Spleen (tissue), 11 donors: ENCODE results near the gene FKBP10. TPM values are rescaled to one million over a fixed set of nuclear protein-coding genes. Genes with fewer than 3 reads are reported as not detected.

Source experiments
- DNase-seq: peaks from one replicate; pipeline ENCODE4 v3.0.0-alpha.2; 2020
- H3K27ac ChIP-seq, 8 donors: fragments of 200-600 bp; sonication (generic) in 7 of 8; 1 replicate in 4 of 8; 2 replicates in 4 of 8; pipeline versions ENCODE4 v1.5.0 to v1.8.0; 2016 to 2021; ENCODE audit warnings: inconsistent platforms in 4 of 8, mild to moderate bottlenecking in 4 of 8, moderate library complexity in 1 of 8
- H3K27me3 ChIP-seq, 7 donors: fragments of 200-600 bp; sonication (generic) in 6 of 7; replicated peaks in 1 of 7; 1 replicate in 4 of 7; 2 replicates in 3 of 7; pipeline versions ENCODE4 v1.5.0 to v1.8.0; 2016 to 2021; ENCODE audit warnings: inconsistent platforms in 3 of 7, mild to moderate bottlenecking in 1 of 7
- H3K36me3 ChIP-seq, 6 donors: fragments of 200-600 bp; sonication (generic) in 5 of 6; 1 replicate in 4 of 6; 2 replicates in 2 of 6; pipeline versions ENCODE4 v1.5.0 to v1.8.0; 2016 to 2021; ENCODE audit warnings: inconsistent platforms in 2 of 6
- H3K4me1 ChIP-seq, 6 donors: fragments of 200-600 bp; sonication (generic) in 5 of 6; 1 replicate in 3 of 6; 2 replicates in 3 of 6; pipeline versions ENCODE4 v1.5.0 to v1.8.0; 2016 to 2021; ENCODE audit warnings: inconsistent platforms in 3 of 6
- H3K4me3 ChIP-seq, 8 donors: fragments of 200-600 bp; sonication (generic) in 7 of 8; 1 replicate in 4 of 8; 2 replicates in 4 of 8; pipeline versions ENCODE4 v1.5.0 to v1.8.0; 2016 to 2021; ENCODE audit warnings: inconsistent platforms in 4 of 8, mild to moderate bottlenecking in 4 of 8, moderate library complexity in 2 of 8
- H3K9me3 ChIP-seq, 8 donors: fragments of 200-600 bp; sonication (generic) in 7 of 8; 1 replicate in 4 of 8; 2 replicates in 4 of 8; pipeline versions ENCODE4 v1.5.0 to v1.8.0; 2016 to 2021; ENCODE audit warnings: inconsistent platforms in 4 of 8
- POLR2A ChIP-seq, 3 donors: fragments of 450-650 bp; IDR thresholded peaks; one replicate each; pipeline ENCODE4 v1.5.1; 2017; ENCODE audit warnings: antibody characterized with exemption in 3 of 3, mild to moderate bottlenecking in 1 of 3
- POLR2AphosphoS5 ChIP-seq, 3 donors: sonication (generic); formaldehyde crosslinking; IDR thresholded peaks; one replicate each; pipeline ENCODE4 v1.5.1; 2017; ENCODE audit warnings: antibody characterized with exemption in 3 of 3
- WGBS, 5 donors: extraction: QIAGEN DNeasy Blood & Tissue Kit in 3 of 5; methylation state at CpG; one replicate each; pipeline versions ENCODE4 v1.1.5 to v1.1.7; 2013 to 2018; 5-methylcytosine and 5-hydroxymethylcytosine counted together
- intact Hi-C: fragments of 100-400 bp; cut with DNase I; formaldehyde crosslinking; loops from one replicate; pipeline ENCODE4 v1.15.0; 2023; ENCODE audit warnings: low total_unique reads
- polyA plus RNA-seq, 3 donors: library from polyadenylated mRNA; stranded (reverse); fragments of 200-250 nt; gene quantifications; one replicate each; pipeline ENCODE4 v1.2.1, GENCODE V29; 2013
- total RNA-seq, 7 donors: library from RNA; depleted of rRNA in 3 of 7; stranded (reverse); fragments of >200 nt in 3 of 7; fragmentation: NEBNext Ultra II Directional in 4 of 7; extraction: Animal tissue kit (Norgen Biotek cat#: 25700) in 4 of 7; gene quantifications; one replicate each; pipeline versions ENCODE4 v1.1.0 to v1.2.1, GENCODE V29; 2016 to 2021
- TF ChIP-seq, protein P1 (sequence below), 11 experiments: fragments of 200-600 bp in 7 of 11; fragments of 450-650 bp in 4 of 11; sonication (generic) in 4 of 11; IDR thresholded peaks in 8 of 11; conservative IDR thresholded peaks in 3 of 11; 1 replicate in 7 of 11; 2 replicates in 4 of 11; pipeline versions ENCODE4 v1.4.0 to v1.8.0; 2016 to 2021; ENCODE audit warnings: antibody characterized with exemption in 11 of 11, inconsistent platforms in 4 of 11, mild to moderate bottlenecking in 1 of 11
- donor health status: healthy with polysubstance abuse.
- donor health status: DM: no; HTN: no; CAD: no; lungs with moderate emphysema.
- donor health status: DM: no; HTN: no; CAD: no.
- donor health status: Bipolar disorder and iron deficiency.
- donor health status: healthy.
- donor health status: DM: no; HTN: no; CAD: no.
- donor health status: DM: yes; HTN: yes; CAD: no.

Gene FKBP10
- total and polyA plus RNA-seq, 10 donors = 9.6 to 30.8 (median 16.2) TPM

DNA sequence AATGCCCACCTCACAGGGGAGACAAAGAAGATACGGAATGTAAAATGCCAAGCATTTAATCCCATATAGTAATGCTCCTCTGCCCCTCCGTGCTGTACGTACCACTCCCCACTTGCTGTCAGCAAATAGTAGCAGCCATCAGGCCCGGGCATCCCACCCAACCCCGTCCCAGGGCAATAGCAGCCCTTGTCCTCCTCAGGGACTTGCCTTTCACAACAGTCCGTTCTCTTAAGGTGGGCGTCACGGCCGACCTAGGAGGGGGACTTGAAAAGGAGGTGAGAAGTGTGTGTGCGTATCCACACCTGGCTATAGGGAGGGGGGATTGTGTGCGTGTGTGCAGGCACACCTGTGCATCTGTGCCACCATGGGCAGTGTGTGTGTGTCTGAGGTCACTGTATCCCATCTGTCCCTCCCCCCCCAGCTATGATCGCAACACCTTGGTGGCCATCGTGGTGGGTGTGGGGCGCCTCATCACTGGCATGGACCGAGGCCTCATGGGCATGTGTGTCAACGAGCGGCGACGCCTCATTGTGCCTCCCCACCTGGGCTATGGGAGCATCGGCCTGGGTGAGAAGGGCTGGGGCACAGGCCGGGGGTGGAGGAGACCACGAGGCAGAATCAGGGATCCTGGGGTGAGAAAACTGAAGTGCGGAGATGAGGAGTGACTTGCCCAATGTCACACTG, 4.0 kb downstream of the FKBP10 start:
- no peak overlapping the region for H3K4me3 ChIP-seq
- no peaks in the 10 kb centered on the region for H3K36me3 ChIP-seq
- H3K27me3 ChIP-seq = peaks cover 0 to 15% (median 0%) of the 10 kb centered on the region in 7 donors
- no peaks in the 10 kb centered on the region for H3K9me3 ChIP-seq
- no peak overlapping the region for H3K27ac ChIP-seq
- intact Hi-C loops = no loop called here
- 93 to 97% (median 93%) methylated on average over 23 of the region's 23 CpGs for WGBS, 5 donors
- H3K4me1 ChIP-seq = peaks cover 5 to 18% (median 11%) of the 10 kb centered on the region in 6 donors
- TF ChIP-seq POLR2A (IDR thresholded peaks at IDR 0.05) = no peak
- no peak for TF ChIP-seq POLR2AphosphoS5 (IDR thresholded peaks at IDR 0.05)
- TF ChIP-seq, protein P1, sequence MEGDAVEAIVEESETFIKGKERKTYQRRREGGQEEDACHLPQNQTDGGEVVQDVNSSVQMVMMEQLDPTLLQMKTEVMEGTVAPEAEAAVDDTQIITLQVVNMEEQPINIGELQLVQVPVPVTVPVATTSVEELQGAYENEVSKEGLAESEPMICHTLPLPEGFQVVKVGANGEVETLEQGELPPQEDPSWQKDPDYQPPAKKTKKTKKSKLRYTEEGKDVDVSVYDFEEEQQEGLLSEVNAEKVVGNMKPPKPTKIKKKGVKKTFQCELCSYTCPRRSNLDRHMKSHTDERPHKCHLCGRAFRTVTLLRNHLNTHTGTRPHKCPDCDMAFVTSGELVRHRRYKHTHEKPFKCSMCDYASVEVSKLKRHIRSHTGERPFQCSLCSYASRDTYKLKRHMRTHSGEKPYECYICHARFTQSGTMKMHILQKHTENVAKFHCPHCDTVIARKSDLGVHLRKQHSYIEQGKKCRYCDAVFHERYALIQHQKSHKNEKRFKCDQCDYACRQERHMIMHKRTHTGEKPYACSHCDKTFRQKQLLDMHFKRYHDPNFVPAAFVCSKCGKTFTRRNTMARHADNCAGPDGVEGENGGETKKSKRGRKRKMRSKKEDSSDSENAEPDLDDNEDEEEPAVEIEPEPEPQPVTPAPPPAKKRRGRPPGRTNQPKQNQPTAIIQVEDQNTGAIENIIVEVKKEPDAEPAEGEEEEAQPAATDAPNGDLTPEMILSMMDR (IDR thresholded peaks at IDR 0.05 in 8 of 11, conservative IDR thresholded peaks at IDR 0.05 in 3 of 11) = no peak
- DNase-seq = no peak

DNA sequence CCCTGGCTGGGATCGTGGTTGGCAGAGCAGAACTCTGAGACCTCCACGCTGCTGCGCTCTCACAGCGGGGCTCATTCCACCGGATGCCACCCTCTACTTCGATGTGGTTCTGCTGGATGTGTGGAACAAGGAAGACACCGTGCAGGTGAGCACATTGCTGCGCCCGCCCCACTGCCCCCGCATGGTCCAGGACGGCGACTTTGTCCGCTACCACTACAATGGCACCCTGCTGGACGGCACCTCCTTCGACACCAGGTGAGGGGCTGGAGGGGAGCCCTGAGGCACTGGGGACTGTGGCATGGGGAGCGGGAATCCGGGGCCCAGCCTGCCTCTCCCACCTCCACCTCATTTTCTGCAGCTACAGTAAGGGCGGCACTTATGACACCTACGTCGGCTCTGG, 5.2 kb downstream of the FKBP10 start:
- H3K36me3 ChIP-seq = no peaks in the 10 kb centered on the region
- TF ChIP-seq POLR2A (IDR thresholded peaks at IDR 0.05) = no peak
- TF ChIP-seq, protein P1 (IDR thresholded peaks at IDR 0.05 in 8 of 11, conservative IDR thresholded peaks at IDR 0.05 in 3 of 11) = no peak
- TF ChIP-seq POLR2AphosphoS5 (IDR thresholded peaks at IDR 0.05) = no peak
- H3K27me3 ChIP-seq = peaks cover 0 to 2% (median 0%) of the 10 kb centered on the region in 7 donors
- H3K27ac ChIP-seq = no peak overlapping the region
- no peak for DNase-seq
- peaks cover 0 to 6% (median under 1%) of the 10 kb centered on the region in 6 donors for H3K4me1 ChIP-seq
- WGBS, 5 donors = 89 to 98% (median 94%) methylated on average over 18 to 20 of the region's 20 CpGs
- no peak overlapping the region for H3K4me3 ChIP-seq
- no peaks in the 10 kb centered on the region for H3K9me3 ChIP-seq
- intact Hi-C loops = no loop called here

DNA sequence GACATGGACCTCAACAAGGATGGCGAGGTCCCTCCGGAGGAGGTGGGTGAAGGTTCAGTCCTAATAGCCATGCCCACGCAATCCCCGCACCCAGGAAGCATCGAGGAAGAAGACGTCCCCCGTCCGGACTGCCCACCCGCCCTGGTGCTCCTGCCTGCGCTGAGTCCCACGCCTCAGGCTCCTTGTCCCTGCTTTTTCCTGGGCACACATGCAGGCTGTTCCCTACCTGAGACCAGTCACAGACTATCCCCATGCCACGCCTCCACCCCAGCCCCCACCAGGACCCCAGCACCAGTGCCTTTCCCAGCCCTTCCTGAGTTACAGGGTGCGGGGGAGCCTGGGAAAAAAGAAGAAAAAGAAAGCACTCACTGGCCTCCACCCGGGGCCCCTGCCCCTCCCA, 9.0 kb downstream of the FKBP10 start:
- intact Hi-C loops = no loop called here
- H3K27ac ChIP-seq = no peak overlapping the region
- TF ChIP-seq, protein P1 (IDR thresholded peaks at IDR 0.05 in 8 of 11, conservative IDR thresholded peaks at IDR 0.05 in 3 of 11) = no peak
- TF ChIP-seq POLR2AphosphoS5 (IDR thresholded peaks at IDR 0.05) (no peak), POLR2A (IDR thresholded peaks at IDR 0.05) (no peak)
- H3K36me3 ChIP-seq = peaks cover 0 to 28% (median 17%) of the 10 kb centered on the region in 6 donors
- H3K27me3 ChIP-seq = no peaks in the 10 kb centered on the region
- DNase-seq = no peak
- H3K4me3 ChIP-seq = no peak overlapping the region
- H3K9me3 ChIP-seq = no peaks in the 10 kb centered on the region
- WGBS, 5 donors = 88 to 92% (median 89%) methylated on average over 11 to 14 of the region's 14 CpGs
- H3K4me1 ChIP-seq = no peaks in the 10 kb centered on the region

DNA sequence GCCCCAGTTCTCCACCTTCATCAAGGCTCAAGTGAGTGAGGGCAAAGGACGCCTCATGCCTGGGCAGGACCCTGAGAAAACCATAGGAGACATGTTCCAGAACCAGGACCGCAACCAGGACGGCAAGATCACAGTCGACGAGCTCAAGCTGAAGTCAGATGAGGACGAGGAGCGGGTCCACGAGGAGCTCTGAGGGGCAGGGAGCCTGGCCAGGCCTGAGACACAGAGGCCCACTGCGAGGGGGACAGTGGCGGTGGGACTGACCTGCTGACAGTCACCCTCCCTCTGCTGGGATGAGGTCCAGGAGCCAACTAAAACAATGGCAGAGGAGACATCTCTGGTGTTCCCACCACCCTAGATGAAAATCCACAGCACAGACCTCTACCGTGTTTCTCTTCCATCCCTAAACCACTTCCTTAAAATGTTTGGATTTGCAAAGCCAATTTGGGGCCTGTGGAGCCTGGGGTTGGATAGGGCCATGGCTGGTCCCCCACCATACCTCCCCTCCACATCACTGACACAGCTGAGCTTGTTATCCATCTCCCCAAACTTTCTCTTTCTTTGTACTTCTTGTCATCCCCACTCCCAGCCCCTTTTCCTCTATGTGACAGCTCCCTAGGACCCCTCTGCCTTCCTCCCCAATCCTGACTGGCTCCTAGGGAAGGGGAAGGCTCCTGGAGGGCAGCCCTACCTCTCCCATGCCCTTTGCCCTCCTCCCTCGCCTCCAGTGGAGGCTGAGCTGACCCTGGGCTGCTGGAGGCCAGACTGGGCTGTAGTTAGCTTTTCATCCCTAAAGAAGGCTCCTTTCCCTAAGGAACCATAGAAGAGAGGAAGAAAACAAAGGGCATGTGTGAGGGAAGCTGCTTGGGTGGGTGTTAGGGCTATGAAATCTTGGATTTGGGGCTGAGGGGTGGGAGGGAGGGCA, 9.7 kb downstream of the FKBP10 start:
- no peak overlapping the region for H3K27ac ChIP-seq
- no peak overlapping the region for H3K4me3 ChIP-seq
- DNase-seq = no peak
- H3K4me1 ChIP-seq = no peaks in the 10 kb centered on the region
- TF ChIP-seq POLR2AphosphoS5 (IDR thresholded peaks at IDR 0.05) (peak in 1 of 3 donors; percentile 35), POLR2A (IDR thresholded peaks at IDR 0.05) (no peak)
- H3K27me3 ChIP-seq = no peaks in the 10 kb centered on the region
- no peaks in the 10 kb centered on the region for H3K9me3 ChIP-seq
- intact Hi-C loops = no loop called here
- H3K36me3 ChIP-seq = peaks cover 0 to 35% (median 22%) of the 10 kb centered on the region in 6 donors
- WGBS, 5 donors = 79 to 88% (median 82%) methylated on average over 12 of the region's 12 CpGs
